Smooth muscle cell (in vitro differentiated cells): ENCODE measurements around the gene HHATL. TPM values are rescaled to one million over a fixed set of nuclear protein-coding genes. Genes with fewer than 3 reads are reported as not detected.

Source experiments
- DNase-seq: peaks from one replicate; lab custom pipeline; 2025; ENCODE audit not compliant: unreplicated experiment; lab: John Stamatoyannopoulos, UW
- H2AFZ ChIP-seq: fragments of 200-600 bp; sonication (generic); 2 replicates; pipeline ENCODE4 v1.6.0; 2016; ENCODE audit warnings: antibody characterized with exemption, low read depth, mild to moderate bottlenecking
- H3F3A ChIP-seq: fragments of 200-600 bp; sonication (generic); 2 replicates; pipeline ENCODE4 v1.6.0; 2017; ENCODE audit warnings: antibody characterized with exemption, low read depth
- H3K27ac ChIP-seq: fragments of 200-600 bp; sonication (generic); 2 replicates; pipeline ENCODE4 v1.5.1; 2016; ENCODE audit warnings: low read depth, mild to moderate bottlenecking
- H3K27me3 ChIP-seq: fragments of 200-600 bp; sonication (generic); 2 replicates; pipeline ENCODE4 v1.6.1; 2016; ENCODE audit warnings: low read depth, mild to moderate bottlenecking
- H3K36me3 ChIP-seq: fragments of 200-600 bp; sonication (generic); 2 replicates; pipeline ENCODE4 v1.5.1; 2016; ENCODE audit warnings: low read depth
- H3K4me1 ChIP-seq: fragments of 200-600 bp; sonication (generic); 2 replicates; pipeline ENCODE4 v1.5.1; 2016; ENCODE audit warnings: low read depth
- H3K4me2 ChIP-seq: fragments of 200-600 bp; sonication (generic); 2 replicates; pipeline ENCODE4 v1.6.0; 2016; ENCODE audit warnings: mild to moderate bottlenecking
- H3K4me3 ChIP-seq: fragments of 200-600 bp; sonication (generic); 2 replicates; pipeline ENCODE4 v1.5.1; 2016; ENCODE audit warnings: mild to moderate bottlenecking
- H3K79me2 ChIP-seq: fragments of 200-600 bp; sonication (generic); 2 replicates; pipeline ENCODE4 v1.6.0; 2016; ENCODE audit warnings: low read depth, mild to moderate bottlenecking
- H3K9ac ChIP-seq: fragments of 200-600 bp; sonication (generic); 2 replicates; pipeline ENCODE4 v1.6.0; 2016; ENCODE audit warnings: low read depth
- H3K9me3 ChIP-seq: fragments of 200-600 bp; sonication (generic); replicated peaks from 2 replicates; pipeline ENCODE4 v1.5.1; 2016; ENCODE audit warnings: low read depth
- H4K20me1 ChIP-seq: fragments of 200-600 bp; sonication (generic); 2 replicates; pipeline ENCODE4 v1.6.0; 2016; ENCODE audit warnings: low read depth
- CTCF ChIP-seq: fragments of 200-600 bp; sonication (generic); IDR thresholded peaks from 2 replicates; pipeline ENCODE4 v1.5.1; 2017; ENCODE audit warnings: borderline replicate concordance, mild to moderate bottlenecking, antibody characterized with exemption; ENCODE audit not compliant: insufficient read depth, poor library complexity, severe bottlenecking
- WGBS: methylation state at CpG from one replicate; pipeline ENCODE4 v1.1.7; 2016; ENCODE audit warnings: low lambda C conversion rate; 5-methylcytosine and 5-hydroxymethylcytosine counted together
- polyA plus RNA-seq: library from polyadenylated mRNA; unstranded; fragments of >200 nt; fragmentation: Nextera tagmentation; extraction: Ambion mirVana; gene quantifications from 2 replicates; pipeline ENCODE4 v1.2.1, GENCODE V29; 2016
- total RNA-seq: library from RNA; depleted of rRNA; stranded (reverse); fragments of >200 nt; gene quantifications from 2 replicates; pipeline ENCODE4 v1.2.3, GENCODE V29; 2014

Gene HHATL
- total and polyA plus RNA-seq, 2 experiments from 2014 or later: not detected

GRCh38 chr3:42651248-42652091, 51.1 kb downstream of the HHATL start:
- Histone ChIP-seq H3K27ac (peak overlapping the region; percentile 80), H3K27me3 (no peaks in the 10 kb centered on the region), H3K36me3 (peaks cover 8% of the 10 kb centered on the region), H3K4me1 (peaks cover 21% of the 10 kb centered on the region), H3K9me3 (no peaks in the 10 kb centered on the region), H3K4me3 (no peak overlapping the region), H2AFZ (no peak overlapping the region), H3K79me2 (peaks cover 11% of the 10 kb centered on the region), H3K9ac (peak overlapping the region; percentile 44), H3F3A (peaks cover 19% of the 10 kb centered on the region), H3K4me2 (peak overlapping the region; percentile 93), H4K20me1 (peaks cover 58% of the 10 kb centered on the region)
- no peak for TF ChIP-seq CTCF
- 32% methylated on average over 9 of the region's 9 CpGs for WGBS
- DNase-seq: no peak

- WGBS: 94% methylated on average over 4 of the region's 4 CpGs
- H3K27me3 ChIP-seq: no peaks in the 10 kb centered on the region
- peaks cover 21% of the 10 kb centered on the region for H3K4me1 ChIP-seq
- peaks cover 54% of the 10 kb centered on the region for H4K20me1 ChIP-seq
- H3K4me2 ChIP-seq: no peak overlapping the region
- DNase-seq: no peak
- no peak for TF ChIP-seq CTCF
- peaks cover 8% of the 10 kb centered on the region for H3K36me3 ChIP-seq
- peaks cover 19% of the 10 kb centered on the region for H3F3A ChIP-seq
- H3K79me2 ChIP-seq: peaks cover 11% of the 10 kb centered on the region
- no peak overlapping the region for H3K9ac ChIP-seq
- no peaks in the 10 kb centered on the region for H3K9me3 ChIP-seq
- no peak overlapping the region for H3K27ac ChIP-seq
- no peak overlapping the region for H3K4me3 ChIP-seq
- H2AFZ ChIP-seq: no peak overlapping the region
Measured at GRCh38 chr3:42649783-42650182, 52.8 kb downstream of the HHATL start.

DNA sequence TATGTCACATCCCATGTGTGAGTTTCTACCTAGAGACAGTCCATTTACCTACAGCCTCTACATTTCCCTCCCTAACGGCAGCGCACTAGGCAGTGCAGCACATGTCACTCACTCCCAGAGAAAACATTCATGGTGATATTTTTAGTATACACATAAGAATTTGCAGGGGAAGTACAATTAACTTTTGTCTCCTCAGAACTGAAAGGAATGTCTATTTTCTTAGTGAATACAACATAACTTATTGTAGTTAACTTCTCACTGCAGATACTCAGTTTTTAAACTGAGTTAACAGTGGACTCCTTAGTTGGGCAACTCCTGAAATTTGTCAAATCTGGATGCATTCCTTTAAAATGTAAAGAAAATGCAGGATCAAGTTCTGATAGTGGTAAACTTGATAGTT, 53.6 kb downstream of the HHATL start:
- Histone ChIP-seq H2AFZ (no peak overlapping the region), H4K20me1 (peaks cover 59% of the 10 kb centered on the region), H3K79me2 (peaks cover 10% of the 10 kb centered on the region), H3K4me3 (no peak overlapping the region), H3K4me2 (no peak overlapping the region), H3K36me3 (peaks cover 10% of the 10 kb centered on the region), H3K9me3 (no peaks in the 10 kb centered on the region), H3K4me1 (peaks cover 21% of the 10 kb centered on the region), H3K9ac (no peak overlapping the region), H3K27me3 (no peaks in the 10 kb centered on the region), H3K27ac (peak overlapping the region; percentile 10), H3F3A (peaks cover 19% of the 10 kb centered on the region)
- 94% methylated on average over 2 of the region's 2 CpGs for WGBS
- no peak for DNase-seq
- no peak for TF ChIP-seq CTCF
